Heart left ventricle (tissue), 16 donors: Measurements from ENCODE around the gene MAPK11. TPM values are rescaled to one million over a fixed set of nuclear protein-coding genes. Genes with fewer than 3 reads are reported as not detected.

Experiments
- ATAC-seq, 4 donors: fragments of 200-7000 bp; cut with Tn5 transposase; one replicate each; pipeline ENCODE4 v1.9.1; 2020 to 2022; ENCODE audit warnings: moderate library complexity in 4 of 4, mild to moderate bottlenecking in 3 of 4, moderate number of reproducible peaks in 1 of 4
- DNase-seq, 5 donors: peaks; one replicate each; pipeline ENCODE4 v3.0.0-alpha.2; 2020
- H3K27ac ChIP-seq, 12 donors: fragments of 200-600 bp; sonication (generic) in 4 of 12; one replicate each; pipeline versions ENCODE4 v1.5.0 to v1.8.0; 2016 to 2022; ENCODE audit warnings: mild to moderate bottlenecking in 2 of 12
- H3K27me3 ChIP-seq, 9 donors: fragments of 200-600 bp; sonication (generic) in 2 of 9; one replicate each; pipeline versions ENCODE4 v1.5.1 to v1.8.0; 2016 to 2022; ENCODE audit warnings: mild to moderate bottlenecking in 3 of 9
- H3K36me3 ChIP-seq, 9 donors: fragments of 200-600 bp; sonication (generic) in 2 of 9; one replicate each; pipeline versions ENCODE4 v1.5.0 to v1.8.0; 2018 to 2022; ENCODE audit warnings: mild to moderate bottlenecking in 2 of 9
- H3K4me1 ChIP-seq, 12 donors: fragments of 200-600 bp; sonication (generic) in 4 of 12; one replicate each; pipeline versions ENCODE4 v1.5.0 to v1.8.0; 2016 to 2022; ENCODE audit warnings: mild to moderate bottlenecking in 3 of 12
- H3K4me3 ChIP-seq, 12 donors: fragments of 200-600 bp; sonication (generic) in 4 of 12; one replicate each; pipeline versions ENCODE4 v1.5.0 to v1.8.0; 2017 to 2022; ENCODE audit warnings: mild to moderate bottlenecking in 9 of 12, moderate library complexity in 4 of 12
- H3K9me3 ChIP-seq, 12 donors: fragments of 200-600 bp; sonication (generic) in 4 of 12; one replicate each; pipeline versions ENCODE4 v1.5.0 to v1.8.0; 2016 to 2022; ENCODE audit warnings: mild to moderate bottlenecking in 1 of 12
- POLR2A ChIP-seq, 2 donors: fragments of 450-650 bp; IDR thresholded peaks; one replicate each; pipeline ENCODE4 v1.6.1; 2017; ENCODE audit warnings: antibody characterized with exemption in 2 of 2, mild to moderate bottlenecking in 2 of 2, moderate library complexity in 2 of 2
- WGBS, 4 donors: extraction: QIAGEN DNeasy Blood & Tissue Kit in 2 of 4; methylation state at CpG; one replicate each; pipeline versions ENCODE4 v1.1.5 to v1.1.7; 2013 to 2018; 5-methylcytosine and 5-hydroxymethylcytosine counted together
- intact Hi-C, 10 donors: fragments of 100-400 bp; cut with DNase I; formaldehyde crosslinking; loops; one replicate each; pipeline versions ENCODE4 v1.11.1 to v1.14.2; 2022
- polyA plus RNA-seq, 2 donors: library from polyadenylated mRNA; stranded (reverse); fragments of 200-250 nt; gene quantifications; one replicate each; pipeline ENCODE4 v1.2.3, GENCODE V29; 2013
- total RNA-seq, 9 donors: library from RNA; depleted of rRNA in 2 of 9; stranded (reverse); fragments of >200 nt in 2 of 9; fragmentation: NEBNext Ultra II Directional in 3 of 9; extraction: Animal tissue kit (Norgen Biotek cat#: 25700) in 3 of 9; gene quantifications; one replicate each; pipeline versions ENCODE4 v1.1.0 to v1.2.4, GENCODE V29; 2016 to 2023
- TF ChIP-seq, protein P1 (sequence below), 12 donors: fragments of 200-600 bp; sonication (generic) in 4 of 12; IDR thresholded peaks; one replicate each; pipeline versions ENCODE4 v1.5.0 to v1.8.0; 2018 to 2022; ENCODE audit warnings: antibody characterized with exemption in 12 of 12, mild to moderate bottlenecking in 5 of 12
- donor health status: ischemic (EF 13 %, LVEDD 7.1; RV severe dilation, severe dysfunction).
- donor health status: healthy with polysubstance abuse.
- donor health status: DM: no; HTN: yes; CAD: no.
- donor health status: DM: no; HTN: no; CAD: no.
- donor health status: ischemic (EF 25% LVEDD 6.9; RV normal size, moderate dysfunction).
- donor health status: ischemic (EF 25% LVEDD 5.7; RV mildly dilated, moderate dysfunction).
- donor health status: healthy.
- donor health status: DM: yes; HTN: yes; CAD: no.
- donor health status: ischemic (EF 35%, LVEDD 5.7; RV mildly dilated, moderate dysfunction).
- donor health status: nonischemic (EF 11% LVEDD 7.7; RV severe dilation, severe dysfunction).
- donor health status: DM: yes; HTN: yes; CAD: no.
- donor health status: PGD.
- donor health status: ischemic (EF 29% LVEDD 5.4; RV normal size, mild dysfunction).
- donor health status: nonischemic (EF 23%, LVEDD 6.1; RV moderate dilation, normal function).

The MAPK11 gene
- total and polyA plus RNA-seq, 11 donors, result 5.0 to 12.1 (median 7.5) TPM

DNA sequence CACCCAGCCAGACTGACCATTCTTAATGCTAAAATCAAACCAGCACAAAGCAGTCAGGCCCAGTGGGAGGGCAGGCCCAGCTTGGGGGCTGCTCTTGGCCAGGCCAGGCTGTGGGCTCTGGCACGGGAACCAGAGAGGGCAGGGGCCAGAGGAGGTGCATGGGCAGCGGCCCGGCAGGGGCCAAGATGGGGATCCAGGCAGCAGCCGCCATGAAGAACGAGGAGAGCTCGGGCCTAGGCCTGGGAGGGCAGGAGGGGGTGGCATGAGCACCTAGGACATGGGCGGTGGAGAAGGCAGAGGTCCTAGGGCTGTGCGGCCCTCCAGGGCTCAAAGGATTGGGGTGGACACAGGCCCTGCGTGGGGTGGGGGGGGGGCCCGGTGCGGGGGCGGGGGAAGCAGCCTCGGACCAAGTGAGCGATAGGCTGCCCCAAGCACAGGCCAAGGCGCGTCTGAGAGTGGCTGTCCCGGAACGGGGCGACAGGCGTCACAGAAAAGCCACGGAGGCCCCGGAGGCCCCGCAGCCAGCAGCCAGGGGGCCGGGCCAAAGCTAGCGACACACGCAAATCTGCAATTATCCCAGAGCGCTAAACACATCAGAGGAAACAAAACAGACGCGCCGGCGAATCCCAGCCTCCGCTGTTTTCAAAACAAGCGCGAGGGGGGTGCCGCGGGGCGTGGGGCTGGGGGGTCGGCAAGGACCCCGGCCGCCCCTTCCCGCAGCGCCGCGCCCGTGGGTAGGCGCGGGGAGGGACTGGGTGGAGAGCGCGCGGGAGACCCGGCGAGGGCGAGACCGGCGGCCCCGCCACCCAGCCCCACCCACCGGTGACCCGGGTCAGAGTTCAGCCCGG, 29.0 kb upstream of the MAPK11 start:
- Histone ChIP-seq H3K36me3 (no peaks in the 10 kb centered on the region), H3K9me3 (no peaks in the 10 kb centered on the region), H3K4me3 (peak overlapping the region in 11 of 12 donors; percentile 14 to 56 (median 50)), H3K4me1 (peaks cover 19 to 98% (median 82%) of the 10 kb centered on the region in 12 donors), H3K27ac (peak overlapping the region in 11 of 12 donors; percentile 24 to 79 (median 70)), H3K27me3 (no peaks in the 10 kb centered on the region)
- intact Hi-C loops, result no loop called here
- DNase-seq, result peak in 1 of 5 donors; percentile 72
- peak in 1 of 4 donors; percentile 38 for ATAC-seq
- 35 to 45% (median 42%) methylated on average over 30 to 59 of the region's 59 CpGs for WGBS, 4 donors
- no peak for TF ChIP-seq POLR2A (IDR thresholded peaks at IDR 0.05)
- TF ChIP-seq, protein P1, sequence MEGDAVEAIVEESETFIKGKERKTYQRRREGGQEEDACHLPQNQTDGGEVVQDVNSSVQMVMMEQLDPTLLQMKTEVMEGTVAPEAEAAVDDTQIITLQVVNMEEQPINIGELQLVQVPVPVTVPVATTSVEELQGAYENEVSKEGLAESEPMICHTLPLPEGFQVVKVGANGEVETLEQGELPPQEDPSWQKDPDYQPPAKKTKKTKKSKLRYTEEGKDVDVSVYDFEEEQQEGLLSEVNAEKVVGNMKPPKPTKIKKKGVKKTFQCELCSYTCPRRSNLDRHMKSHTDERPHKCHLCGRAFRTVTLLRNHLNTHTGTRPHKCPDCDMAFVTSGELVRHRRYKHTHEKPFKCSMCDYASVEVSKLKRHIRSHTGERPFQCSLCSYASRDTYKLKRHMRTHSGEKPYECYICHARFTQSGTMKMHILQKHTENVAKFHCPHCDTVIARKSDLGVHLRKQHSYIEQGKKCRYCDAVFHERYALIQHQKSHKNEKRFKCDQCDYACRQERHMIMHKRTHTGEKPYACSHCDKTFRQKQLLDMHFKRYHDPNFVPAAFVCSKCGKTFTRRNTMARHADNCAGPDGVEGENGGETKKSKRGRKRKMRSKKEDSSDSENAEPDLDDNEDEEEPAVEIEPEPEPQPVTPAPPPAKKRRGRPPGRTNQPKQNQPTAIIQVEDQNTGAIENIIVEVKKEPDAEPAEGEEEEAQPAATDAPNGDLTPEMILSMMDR (IDR thresholded peaks at IDR 0.05), result peak in 1 of 12 donors; percentile 29

DNA sequence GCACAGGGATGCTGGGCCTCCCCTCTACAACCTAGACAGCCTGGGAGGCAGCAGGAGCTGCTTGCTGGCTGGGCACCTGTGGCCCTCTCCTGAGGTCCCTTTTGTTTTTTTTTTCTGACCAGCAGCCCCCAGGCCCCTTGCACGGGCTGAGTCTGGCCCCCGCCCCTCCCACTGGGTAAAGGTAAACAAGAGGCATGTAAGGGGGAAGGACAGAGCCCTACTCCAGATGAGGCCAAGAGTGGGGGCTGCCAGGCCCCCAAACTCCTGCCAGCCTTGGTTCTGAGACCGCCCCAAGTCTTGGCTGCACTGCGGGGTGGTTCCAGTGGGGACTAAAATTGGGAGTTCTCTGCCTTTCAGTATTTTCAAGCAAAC, 28.1 kb upstream of the MAPK11 start:
- no peak overlapping the region for H3K4me3 ChIP-seq
- H3K9me3 ChIP-seq, result no peaks in the 10 kb centered on the region
- H3K27ac ChIP-seq, result peak overlapping the region in 2 of 12 donors; percentile 60 to 74
- intact Hi-C loops, result no loop called here
- H3K27me3 ChIP-seq, result no peaks in the 10 kb centered on the region
- peaks cover 10 to 98% (median 82%) of the 10 kb centered on the region in 12 donors for H3K4me1 ChIP-seq
- ATAC-seq (no peak), DNase-seq (no peak)
- 77 to 97% (median 84%) methylated on average over 4 of the region's 4 CpGs for WGBS, 4 donors
- no peaks in the 10 kb centered on the region for H3K36me3 ChIP-seq
- TF ChIP-seq POLR2A (IDR thresholded peaks at IDR 0.05), result no peak
- TF ChIP-seq, protein P1 (IDR thresholded peaks at IDR 0.05), result no peak

DNA sequence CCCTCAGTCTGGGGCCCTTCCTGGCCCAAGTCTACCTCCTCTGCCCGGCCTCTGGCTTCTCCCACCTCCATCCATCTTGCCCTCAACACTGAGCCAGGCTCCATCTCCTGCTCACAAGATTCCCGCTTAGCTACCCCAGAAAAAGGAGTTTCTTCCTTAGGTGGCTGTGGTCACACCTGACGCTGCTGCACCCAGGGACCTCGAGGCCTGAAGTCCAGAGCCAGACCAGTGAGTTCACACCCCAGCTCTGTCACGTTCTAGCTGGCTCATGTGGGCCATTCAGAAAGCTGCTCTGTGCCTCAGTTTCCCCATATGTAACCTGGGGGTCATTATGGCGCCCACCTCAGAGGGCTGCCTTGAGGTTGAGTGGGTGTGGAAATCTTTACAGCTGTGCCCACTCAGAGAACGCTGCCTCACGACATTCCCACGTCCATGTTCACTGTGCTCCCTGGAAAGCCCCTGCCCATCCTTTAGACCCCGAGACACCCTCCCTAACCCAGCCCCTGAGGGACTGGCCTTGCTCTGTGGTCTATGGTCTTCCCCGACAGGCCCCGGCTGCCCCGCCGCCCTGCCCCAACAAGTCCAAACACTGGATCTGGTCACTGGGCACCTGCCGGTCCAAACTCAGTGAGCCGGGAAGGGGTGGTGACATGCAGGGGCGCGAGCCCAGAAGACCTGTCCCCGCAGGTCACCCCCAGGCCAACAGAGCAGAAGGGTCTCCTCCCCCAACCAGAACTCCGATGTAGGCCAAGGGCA, 27.5 kb upstream of the MAPK11 start:
- no peak for ATAC-seq
- Histone ChIP-seq H3K27me3 (no peaks in the 10 kb centered on the region), H3K4me1 (peaks cover 10 to 98% (median 82%) of the 10 kb centered on the region in 12 donors), H3K27ac (peak overlapping the region in 7 of 12 donors; percentile 24 to 61 (median 34)), H3K9me3 (no peaks in the 10 kb centered on the region), H3K4me3 (no peak overlapping the region), H3K36me3 (no peaks in the 10 kb centered on the region)
- DNase-seq, result no peak
- TF ChIP-seq POLR2A (IDR thresholded peaks at IDR 0.05), result no peak
- TF ChIP-seq, protein P1 (IDR thresholded peaks at IDR 0.05), result no peak
- intact Hi-C loops, result no loop called here
- 83 to 88% (median 86%) methylated on average over 13 to 20 of the region's 20 CpGs for WGBS, 4 donors
